H1 (cell line): ENCODE results near the gene COL6A1. TPM values are rescaled to one million over a fixed set of nuclear protein-coding genes. Genes with fewer than 3 reads are reported as not detected.

Experiments used
- CTCF ChIA-PET: fragments of 300-600 bp; sonication (Branson Sonifier 250); formaldehyde crosslinking; loops from one replicate; lab custom pipeline; 2021; ENCODE audit not compliant: partially characterized antibody; lab: Charles Lee
- POLR2A ChIA-PET: fragments of 300-600 bp; sonication (Branson Sonifier 250); formaldehyde crosslinking; loops from one replicate; lab custom pipeline; 2021; ENCODE audit warnings: inconsistent platforms; ENCODE audit not compliant: partially characterized antibody; lab: Charles Lee
- DNase-seq, 2 experiments: peaks; one replicate each; pipeline versions ENCODE4 v3.0.0 to v3.0.0-alpha.2; 2010 to 2022; ENCODE audit warnings: low spot score in 2 of 2, low read depth in 1 of 2, mixed read lengths in 1 of 2
- FAIRE-seq: peaks from 2 replicates; lab custom pipeline; 2011; peaks lifted over from hg19 to GRCh38; lab: Jason Lieb, UNC
- H2AFZ ChIP-seq: 2 replicates; pipeline ENCODE4 v1.8.1; 2012; ENCODE audit warnings: low read length, inconsistent platforms
- H2AK5ac ChIP-seq: 2 replicates; pipeline ENCODE4 v1.6.1; 2013; ENCODE audit warnings: low read depth, low read length
- H2BK120ac ChIP-seq: replicated peaks from 2 replicates; pipeline ENCODE3; 2013; ENCODE audit warnings: low read depth, low read length, inconsistent platforms
- H2BK12ac ChIP-seq: 2 replicates; pipeline ENCODE4 v1.6.1; 2013; ENCODE audit warnings: low read depth, low read length
- H2BK15ac ChIP-seq: 2 replicates; pipeline ENCODE4 v1.6.1; 2013; ENCODE audit warnings: low read length
- H2BK20ac ChIP-seq: 2 replicates; pipeline ENCODE4 v1.6.1; 2013; ENCODE audit warnings: low read length
- H2BK5ac ChIP-seq: 2 replicates; pipeline ENCODE4 v1.6.1; 2013; ENCODE audit warnings: low read depth, low read length
- H3K14ac ChIP-seq: 2 replicates; pipeline ENCODE4 v1.6.1; 2013; ENCODE audit warnings: inconsistent platforms; ENCODE audit not compliant: insufficient read length
- H3K18ac ChIP-seq: 2 replicates; pipeline ENCODE4 v1.6.1; 2013; ENCODE audit warnings: low read length; ENCODE audit errors: extremely low read depth
- H3K23ac ChIP-seq: 2 replicates; pipeline ENCODE4 v1.6.1; 2013; ENCODE audit warnings: inconsistent platforms; ENCODE audit not compliant: insufficient read length
- H3K23me2 ChIP-seq: 2 replicates; pipeline ENCODE4 v1.6.1; 2013; ENCODE audit warnings: low read depth, low read length
- H3K27ac ChIP-seq: 2 replicates; pipeline ENCODE4 v1.6.1; 2011; ENCODE audit warnings: low read depth, low read length, inconsistent platforms
- H3K27me3 ChIP-seq, 4 experiments: replicated peaks in 1 of 4; 1 replicate in 1 of 4; 2 replicates in 3 of 4; pipeline versions ENCODE4 v1.6.1 to v1.8.1; 2011 to 2013; ENCODE audit warnings: low read length in 3 of 4, mild to moderate bottlenecking in 3 of 4, inconsistent platforms in 2 of 4, mixed read lengths in 2 of 4, moderate library complexity in 1 of 4; ENCODE audit not compliant: control insufficient read depth in 3 of 4, insufficient read depth in 3 of 4; ENCODE audit errors: extremely low read depth in 1 of 4
- H3K36me3 ChIP-seq, 4 experiments: 2 replicates each; pipeline versions ENCODE4 v1.6.1 to v1.8.1; 2011 to 2013; ENCODE audit warnings: mild to moderate bottlenecking in 4 of 4, low read length in 3 of 4, moderate library complexity in 2 of 4, control low read depth in 1 of 4, inconsistent platforms in 1 of 4; ENCODE audit not compliant: insufficient read depth in 4 of 4, control insufficient read depth in 2 of 4
- H3K4ac ChIP-seq: replicated peaks from 2 replicates; pipeline ENCODE3; 2013; ENCODE audit warnings: low read length, low read depth, mixed read lengths, inconsistent platforms; ENCODE audit not compliant: insufficient read length
- H3K4me1 ChIP-seq, 4 experiments: replicated peaks in 1 of 4; 1 replicate in 1 of 4; 2 replicates in 3 of 4; pipeline versions ENCODE4 v1.6.1 to v1.8.1; 2011 to 2013; ENCODE audit warnings: low read length in 3 of 4, inconsistent platforms in 2 of 4, mixed read lengths in 1 of 4; ENCODE audit not compliant: insufficient read depth in 4 of 4, control insufficient read depth in 3 of 4
- H3K4me2 ChIP-seq, 2 experiments: 2 replicates each; pipeline versions ENCODE4 v1.6.1 to v1.8.1; 2011 to 2013; ENCODE audit warnings: low read depth in 2 of 2, low read length in 2 of 2, control low read depth in 1 of 2, inconsistent platforms in 1 of 2, mild to moderate bottlenecking in 1 of 2; ENCODE audit not compliant: insufficient read depth in 1 of 2
- H3K4me3 ChIP-seq, 4 experiments: fragments of 200-600, 300-600 bp in 1 of 4; sonication (generic), shearing (Covaris generic), sonication (Bioruptor Twin) in 1 of 4; 2 replicates each; pipeline versions ENCODE4 v1.5.1 to v1.8.1; 2011 to 2016; ENCODE audit warnings: low read length in 4 of 4, low read depth in 3 of 4, control low read depth in 2 of 4, inconsistent platforms in 2 of 4, mild to moderate bottlenecking in 2 of 4, mixed read lengths in 1 of 4, moderate library complexity in 1 of 4; ENCODE audit not compliant: insufficient read depth in 2 of 4; ENCODE audit errors: extremely low read depth in 1 of 4
- H3K56ac ChIP-seq: replicated peaks from 2 replicates; pipeline ENCODE3; 2013; ENCODE audit warnings: low read depth, mild to moderate bottlenecking, mixed read lengths, low read length, inconsistent platforms; ENCODE audit not compliant: insufficient read length
- H3K79me1 ChIP-seq: 2 replicates; pipeline ENCODE4 v1.6.1; 2013; ENCODE audit warnings: low read depth, low read length, control low read depth
- H3K79me2 ChIP-seq, 2 experiments: 2 replicates each; pipeline versions ENCODE4 v1.6.1 to v1.8.1; 2012 to 2013; ENCODE audit warnings: low read length in 2 of 2, mild to moderate bottlenecking in 2 of 2, inconsistent platforms in 1 of 2; ENCODE audit not compliant: insufficient read depth in 2 of 2, control insufficient read depth in 1 of 2
- H3K9ac ChIP-seq, 4 experiments: replicated peaks in 1 of 4; 1 replicate in 1 of 4; 2 replicates in 3 of 4; pipeline versions ENCODE4 v1.6.1 to v1.8.1; 2011 to 2013; ENCODE audit warnings: low read depth in 3 of 4, low read length in 3 of 4, control low read depth in 2 of 4, mild to moderate bottlenecking in 2 of 4, moderate library complexity in 2 of 4, inconsistent platforms in 1 of 4; ENCODE audit errors: extremely low read depth in 1 of 4
- H3K9me3 ChIP-seq, 2 experiments: 2 replicates each; pipeline versions ENCODE4 v1.6.1 to v1.8.1; 2012 to 2013; ENCODE audit warnings: mild to moderate bottlenecking in 2 of 2, moderate library complexity in 2 of 2, control low read depth in 1 of 2, inconsistent platforms in 1 of 2, low read depth in 1 of 2, low read length in 1 of 2, mixed read lengths in 1 of 2; ENCODE audit not compliant: insufficient read depth in 2 of 2
- H4K20me1 ChIP-seq, 2 experiments: replicated peaks in 1 of 2; 2 replicates each; pipeline versions ENCODE3 to v1.8.1; 2011 to 2013; ENCODE audit warnings: inconsistent platforms in 2 of 2, low read length in 2 of 2, mild to moderate bottlenecking in 1 of 2; ENCODE audit not compliant: insufficient read depth in 2 of 2, control insufficient read depth in 1 of 2
- H4K5ac ChIP-seq: 2 replicates; pipeline ENCODE4 v1.6.1; 2013; ENCODE audit warnings: low read length, low read depth, mixed read lengths, inconsistent platforms; ENCODE audit not compliant: insufficient read length
- H4K8ac ChIP-seq: 2 replicates; pipeline ENCODE4 v1.8.0; 2013; ENCODE audit warnings: mild to moderate bottlenecking, moderate library complexity, low read length, inconsistent platforms; ENCODE audit not compliant: insufficient read depth; ENCODE audit errors: extremely low read depth
- H4K91ac ChIP-seq: replicated peaks from 2 replicates; pipeline ENCODE3; 2013; ENCODE audit warnings: low read length, mixed read lengths, inconsistent platforms; ENCODE audit not compliant: insufficient read length
- CREB1 ChIP-seq: IDR thresholded peaks from 2 replicates; pipeline ENCODE4 v1.6.1; 2012; ENCODE audit warnings: inconsistent platforms
- CTBP2 ChIP-seq: IDR thresholded peaks from 2 replicates; pipeline ENCODE4 v1.7.0; 2011; ENCODE audit warnings: borderline replicate concordance, mild to moderate bottlenecking, moderate library complexity, mixed read lengths, low read length; ENCODE audit not compliant: insufficient read depth, insufficient read length
- EZH2 ChIP-seq: fragments of 200-600 bp; sonication (generic); IDR thresholded peaks from 2 replicates; pipeline ENCODE4 v1.7.1; 2012; ENCODE audit warnings: low read depth, mild to moderate bottlenecking, moderate library complexity, low read length, inconsistent platforms; ENCODE audit not compliant: severe bottlenecking
- GABPA ChIP-seq: IDR thresholded peaks from 2 replicates; pipeline ENCODE4 v1.6.1; 2011; ENCODE audit warnings: mild to moderate bottlenecking, low read length, moderate library complexity, borderline replicate concordance; ENCODE audit not compliant: insufficient read depth
- GTF2F1 ChIP-seq: IDR thresholded peaks from 2 replicates; pipeline ENCODE4 v1.6.1; 2012; ENCODE audit warnings: low read depth, low read length, improper control_type of control experiment, borderline replicate concordance
- HDAC6 ChIP-seq: IDR thresholded peaks from one replicate; pipeline ENCODE4 v1.7.1; 2012; ENCODE audit warnings: low read depth, mild to moderate bottlenecking, inconsistent platforms, low read length, moderate library complexity
- JUN ChIP-seq: IDR thresholded peaks from 2 replicates; pipeline ENCODE4 v1.6.1; 2011; ENCODE audit warnings: low read depth, mild to moderate bottlenecking, improper control_type of control experiment, low read length
- RBBP5 ChIP-seq: IDR thresholded peaks from 2 replicates; pipeline ENCODE4 v1.7.1; 2012; ENCODE audit warnings: low read depth, mild to moderate bottlenecking, inconsistent platforms, low read length, moderate library complexity, borderline replicate concordance
- RFX5 ChIP-seq: IDR thresholded peaks from 2 replicates; pipeline ENCODE4 v1.6.1; 2011; ENCODE audit warnings: low read depth, low read length, improper control_type of control experiment, borderline replicate concordance
- SIRT6 ChIP-seq: IDR thresholded peaks from one replicate; pipeline ENCODE4 v1.7.1; 2012; ENCODE audit warnings: low read length, inconsistent platforms
- USF2 ChIP-seq: IDR thresholded peaks from 2 replicates; pipeline ENCODE4 v1.6.1; 2011; ENCODE audit warnings: low read length, improper control_type of control experiment
- WGBS, 2 experiments: shearing (Covaris generic) in 1 of 2; methylation state at CpG; one replicate each; pipeline versions ENCODE4 v1.1.6 to v1.1.7; 2013 to 2015; ENCODE audit warnings: low lambda C conversion rate in 2 of 2, mixed read lengths in 2 of 2, inconsistent platforms in 1 of 2, low coverage in 1 of 2, missing lambda C conversion rate in 1 of 2; ENCODE audit not compliant: insufficient replicate concordance in 2 of 2, insufficient coverage in 1 of 2, insufficient read length in 1 of 2; ENCODE audit errors: extremely low coverage in 1 of 2, missing lambda C conversion rate in 1 of 2; 5-methylcytosine and 5-hydroxymethylcytosine counted together
- polyA plus RNA-seq, 7 experiments: library from polyadenylated mRNA; depleted of rRNA in 3 of 7; stranded (reverse) in 5 of 7; unstranded in 2 of 7; fragments of >200 nt in 5 of 7; fragments of 200-250 nt in 2 of 7; gene quantifications; 1 replicate in 5 of 7; 2 replicates in 1 of 7; 4 replicates in 1 of 7; pipeline versions ENCODE4 v1.2.1 to v1.2.3, GENCODE V29; 2011 to 2013; ENCODE audit warnings: missing spikeins in 2 of 7, mixed read lengths in 2 of 7
- total RNA-seq: library from RNA; stranded (reverse); fragmentation: NEBNext Ultra II Directional; extraction: Animal tissue kit (Norgen Biotek cat#: 25700); gene quantifications from 2 replicates; pipeline ENCODE4 v1.2.1, GENCODE V29; 2021

Gene COL6A1
- total and polyA plus RNA-seq, 2 of the 8 experiments (the other 6 are each of a cell fraction or from before 2014, with no cell fraction given), result 100 to 115 TPM

GRCh38 chr21:46014828-46015227 is 33.3 kb downstream of the COL6A1 start:
- H3K36me3 ChIP-seq, result no peaks in the 10 kb centered on the region
- no peak overlapping the region for H3K9ac ChIP-seq
- H3K27ac ChIP-seq, result no peak overlapping the region
- H2BK20ac ChIP-seq, result no peak overlapping the region
- H3K56ac ChIP-seq, result no peak overlapping the region
- H3K79me2 ChIP-seq, result no peaks in the 10 kb centered on the region
- no peak overlapping the region for H2AK5ac ChIP-seq
- no peak for DNase-seq
- no peaks in the 10 kb centered on the region for H4K20me1 ChIP-seq
- H2BK120ac ChIP-seq, result no peak overlapping the region
- WGBS, 2 experiments, result 82% methylated on average over 2 of the region's 2 CpGs; no CpG with 5 or more reads in 1 of the 2 experiments
- H3K27me3 ChIP-seq, result no peaks in the 10 kb centered on the region
- no peak overlapping the region for H3K4me3 ChIP-seq
- H3K4me1 ChIP-seq, result no peaks in the 10 kb centered on the region
- no peak overlapping the region for H2BK12ac ChIP-seq
- H4K91ac ChIP-seq, result no peak overlapping the region
- no peak overlapping the region for H4K8ac ChIP-seq
- ChIA-PET CTCF (no interaction called here), POLR2A (no interaction called here)
- no peak overlapping the region for H3K4me2 ChIP-seq
- H3K79me1 ChIP-seq, result no peaks in the 10 kb centered on the region
- no peak overlapping the region for H3K4ac ChIP-seq
- H3K23ac ChIP-seq, result no peak overlapping the region
- H3K9me3 ChIP-seq, result no peaks in the 10 kb centered on the region
- H3K14ac ChIP-seq, result no peak overlapping the region
- no peak overlapping the region for H4K5ac ChIP-seq
- no peak overlapping the region for H2BK5ac ChIP-seq
- H2BK15ac ChIP-seq, result no peak overlapping the region
- no peak overlapping the region for H3K18ac ChIP-seq
- H3K23me2 ChIP-seq, result no peaks in the 10 kb centered on the region
- FAIRE-seq, result no peak
- H2AFZ ChIP-seq, result no peak overlapping the region
- TF ChIP-seq JUN (no peak), CREB1 (no peak), GTF2F1 (no peak), HDAC6 (no peak), USF2 (no peak), GABPA (no peak), CTBP2 (no peak), EZH2 (no peak), RFX5 (no peak), SIRT6 (no peak), RBBP5 (no peak)
